ENCODE results near the gene FARSB. TPM values are rescaled to one million over a fixed set of nuclear protein-coding genes. Genes with fewer than 3 reads are reported as not detected.

The FARSB gene
- total and polyA plus RNA-seq, 10 donors: 7.8 to 17.4 (median 12.7) TPM

GRCh38 chr2:222690564-222691200 lies 34.8 kb upstream of the FARSB start:
- Histone ChIP-seq H3K4me1 (peaks cover 0 to 7% (median 0%) of the 10 kb centered on the region in 6 donors), H3K27me3 (replicated peaks in 1 of 7) (peaks cover 0 to 6% (median 0%) of the 10 kb centered on the region in 7 donors), H3K9me3 (no peaks in the 10 kb centered on the region), H3K4me3 (no peak overlapping the region), H3K36me3 (no peaks in the 10 kb centered on the region), H3K27ac (no peak overlapping the region)
- no peak for TF ChIP-seq POLR2AphosphoS5 (IDR thresholded peaks at IDR 0.05)
- TF ChIP-seq CTCF (IDR thresholded peaks at IDR 0.05 in 8 of 11, conservative IDR thresholded peaks at IDR 0.05 in 3 of 11): peak; percentile 42 to 95 (median 87)
- DNase-seq: peak; percentile 89
- 33 to 37% (median 35%) methylated on average over 10 of the region's 10 CpGs for WGBS, 5 donors
- intact Hi-C loops (cut with DNase I; ENCODE audit: low total_unique reads): no loop called here

GRCh38 chr2:222689322-222689721 lies 33.4 kb upstream of the FARSB start:
- TF ChIP-seq POLR2A (IDR thresholded peaks at IDR 0.05): no peak
- no peak for TF ChIP-seq CTCF (IDR thresholded peaks at IDR 0.05 in 8 of 11, conservative IDR thresholded peaks at IDR 0.05 in 3 of 11)
- no peak for TF ChIP-seq POLR2AphosphoS5 (IDR thresholded peaks at IDR 0.05)
- H3K27me3 ChIP-seq (replicated peaks in 1 of 7): peaks cover 0 to 7% (median 0%) of the 10 kb centered on the region in 7 donors
- DNase-seq: no peak
- WGBS, 5 donors: 49 to 73% (median 59%) methylated on average over 2 of the region's 2 CpGs
- H3K9me3 ChIP-seq: no peaks in the 10 kb centered on the region
- no peak overlapping the region for H3K27ac ChIP-seq
- no peak overlapping the region for H3K4me3 ChIP-seq
- intact Hi-C loops (cut with DNase I; ENCODE audit: low total_unique reads): no loop called here
- H3K36me3 ChIP-seq: no peaks in the 10 kb centered on the region
- H3K4me1 ChIP-seq: peaks cover 0 to 7% (median 0%) of the 10 kb centered on the region in 6 donors

- DNase-seq: no peak
- H3K36me3 ChIP-seq: no peaks in the 10 kb centered on the region
- intact Hi-C loops (cut with DNase I; ENCODE audit: low total_unique reads): no loop called here
These were observed 33.0 kb upstream of the FARSB start for GRCh38 chr2:222688917-222689316.

More at GRCh38 chr2:222688917-222689316, 33.0 kb upstream of the FARSB start:
- Histone ChIP-seq H3K4me1 (peaks cover 0 to 7% (median 0%) of the 10 kb centered on the region in 6 donors), H3K4me3 (no peak overlapping the region), H3K27ac (no peak overlapping the region), H3K27me3 (replicated peaks in 1 of 7) (peaks cover 0 to 7% (median 0%) of the 10 kb centered on the region in 7 donors), H3K9me3 (no peaks in the 10 kb centered on the region)
- WGBS, 5 donors: 75 to 88% (median 80%) methylated on average over 2 of the region's 2 CpGs
- TF ChIP-seq POLR2A (IDR thresholded peaks at IDR 0.05) (no peak), CTCF (IDR thresholded peaks at IDR 0.05 in 8 of 11, conservative IDR thresholded peaks at IDR 0.05 in 3 of 11) (no peak), POLR2AphosphoS5 (IDR thresholded peaks at IDR 0.05) (no peak)
